Measurements from ENCODE around the gene KRTAP9-2.
"Not testable (repeated sequence)": the region's sequence is repeated elsewhere in the genome, so short reads cannot be mapped to it uniquely, and the experiment has no call there.

Gene KRTAP9-2

GRCh38 chr17:41237949-41238437 is 11.5 kb downstream of the KRTAP9-2 start, which contains the start of gene KRTAP9-8:
Gene KRTAP9-8, plus strand, starts transcription at chr17:41237999. Its CDS starts 53 bp downstream, at chr17:41238052.
- not testable (repeated sequence) for DNase-seq

DNA sequence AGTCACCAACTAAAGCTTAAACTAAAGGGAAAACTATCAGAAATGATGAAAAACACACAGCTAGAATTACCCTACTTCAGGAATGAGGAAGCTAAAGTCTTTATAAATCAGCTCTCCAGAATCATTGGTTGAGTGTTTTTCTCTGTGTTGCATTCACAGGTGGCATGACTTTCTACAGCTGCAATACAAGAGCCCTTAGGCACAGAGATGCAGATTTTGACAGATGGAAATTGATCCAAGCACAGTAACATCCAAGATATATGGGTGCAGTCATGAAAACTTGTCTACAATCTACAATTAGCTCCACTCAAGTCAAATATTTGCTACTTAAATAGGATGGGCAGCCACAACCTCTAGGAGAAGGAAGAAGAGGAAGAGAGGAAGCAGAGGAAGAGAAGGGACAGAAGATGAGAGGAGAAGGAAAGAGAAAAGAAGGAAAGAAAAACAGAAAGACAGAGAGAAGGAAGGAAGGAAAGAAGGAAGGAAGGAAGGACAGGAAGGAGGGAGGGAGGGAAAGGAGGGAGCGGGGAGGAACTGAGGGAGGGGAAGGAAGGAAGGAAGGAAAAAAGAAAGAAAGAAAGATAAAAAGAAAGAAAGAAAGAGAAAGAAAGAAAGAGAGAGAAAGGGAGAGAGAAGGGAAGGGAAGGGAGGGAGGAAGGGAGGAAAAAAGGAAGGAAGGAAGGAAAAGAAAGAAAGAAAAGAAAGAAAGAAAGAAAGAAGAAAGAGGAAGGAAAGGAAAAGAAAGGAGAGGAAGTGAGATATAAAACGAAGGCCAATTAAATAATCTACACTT is 20.7 kb downstream of the KRTAP9-2 start:
- DNase-seq = not testable (repeated sequence)

- DNase-seq = not testable (repeated sequence)
These were observed 23.3 kb downstream of the KRTAP9-2 start, which contains the start of gene KRTAP9-4 for GRCh38 chr17:41249637-41250240. Gene KRTAP9-4, plus strand, starts transcription at chr17:41249687. Its CDS starts 34 bp downstream, at chr17:41249721.

- DNase-seq = no peak
These were observed 24.8 kb downstream of the KRTAP9-2 start for GRCh38 chr17:41251261-41251660.

- DNase-seq = no peak
These were observed 28.4 kb downstream of the KRTAP9-2 start for GRCh38 chr17:41254861-41255260.

GRCh38 chr17:41255381-41256290 is 29.2 kb downstream of the KRTAP9-2 start, which contains the start of gene KRTAP9-9:
Gene KRTAP9-9, plus strand, starts transcription at chr17:41255384.
- not testable (repeated sequence) for DNase-seq

- no peak for DNase-seq
These were observed 29.8 kb downstream of the KRTAP9-2 start for GRCh38 chr17:41256291-41256685.

DNA sequence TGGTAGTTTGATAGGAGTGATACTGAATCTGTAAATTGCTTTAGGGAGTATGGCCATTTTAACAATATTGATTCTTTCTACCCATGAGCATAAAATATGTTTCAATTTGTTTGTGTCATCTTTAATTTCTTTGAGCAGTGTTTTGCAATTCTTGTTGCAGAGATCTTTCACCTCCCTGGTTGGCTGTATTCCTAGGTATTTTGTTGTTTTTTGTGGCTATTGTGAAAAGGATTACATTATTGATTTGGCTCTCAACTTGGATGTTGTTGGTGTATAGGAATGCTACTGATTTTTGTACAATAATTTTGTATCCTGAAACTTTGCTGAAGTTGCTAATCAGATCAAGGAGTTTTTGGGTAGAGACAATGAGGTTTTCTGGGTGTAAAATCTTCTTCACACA is 32.0 kb downstream of the KRTAP9-2 start:
- no peak for DNase-seq

GRCh38 chr17:41263212-41263611 is 36.8 kb downstream of the KRTAP9-2 start:
- no peak for DNase-seq

- no peak for DNase-seq
These were observed 38.2 kb downstream of the KRTAP9-2 start for GRCh38 chr17:41264599-41264998.

GRCh38 chr17:41265078-41265477 is 38.6 kb downstream of the KRTAP9-2 start, which contains the start of gene KRTAP9-6:
Gene KRTAP9-6, plus strand, starts transcription at chr17:41265378. Its CDS starts 0 bp downstream, at chr17:41265378.
- no peak for DNase-seq

DNA sequence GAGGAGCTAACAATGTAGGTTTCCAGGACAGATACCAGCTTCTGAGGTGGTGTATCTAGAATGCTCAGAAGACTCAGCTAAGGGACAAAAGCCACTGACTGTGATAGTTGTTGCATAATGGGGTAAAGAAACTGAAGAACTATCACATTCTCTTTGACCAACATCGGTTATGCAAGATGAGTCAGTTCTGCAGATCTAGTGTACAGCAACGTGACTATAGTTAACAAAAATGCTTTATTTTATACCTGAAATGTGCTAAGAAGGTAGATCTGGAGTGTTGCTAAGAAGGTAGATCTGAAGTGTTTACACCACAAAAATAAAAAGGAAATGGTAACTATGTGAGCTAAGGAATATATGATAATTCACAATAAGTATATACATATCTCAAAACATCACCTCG is 41.3 kb downstream of the KRTAP9-2 start:
- no peak for DNase-seq

DNA sequence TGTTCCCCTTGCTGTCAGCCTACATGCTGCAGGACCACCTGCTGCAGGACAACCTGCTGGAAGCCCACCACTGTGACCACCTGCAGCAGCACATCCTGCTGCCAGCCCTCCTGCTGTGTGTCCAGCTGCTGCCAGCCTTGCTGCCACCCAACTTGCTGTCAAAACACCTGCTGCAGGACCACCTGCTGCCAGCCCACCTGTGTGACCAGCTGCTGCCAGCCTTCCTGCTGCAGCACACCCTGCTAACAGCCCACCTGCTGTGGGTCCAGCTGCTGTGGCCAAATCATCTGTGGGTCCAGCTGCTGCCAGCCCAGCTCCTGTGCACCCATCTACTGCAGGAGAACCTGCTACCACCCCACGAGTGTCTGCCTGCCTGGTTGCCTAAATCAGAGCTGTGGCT is 44.9 kb downstream of the KRTAP9-2 start:
- not testable (repeated sequence) for DNase-seq

DNA sequence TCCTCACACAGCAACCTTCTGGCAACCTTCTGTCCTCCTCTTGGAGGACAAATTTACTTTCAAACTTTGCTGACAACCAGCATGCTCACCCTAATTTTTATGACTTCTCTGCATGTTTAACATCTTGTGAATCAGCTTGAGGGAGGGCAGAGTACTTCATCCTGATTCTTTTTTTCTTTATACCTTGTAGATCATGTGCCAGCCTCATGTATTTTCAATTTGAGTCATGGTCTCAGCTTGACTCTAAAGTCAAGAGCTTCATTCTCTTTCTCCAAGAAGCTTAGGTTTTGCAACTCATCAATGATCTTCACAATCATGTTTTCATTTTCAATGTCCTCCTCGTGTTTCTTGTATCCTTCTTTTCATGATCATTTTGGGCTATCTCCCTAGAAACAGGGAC is 45.4 kb downstream of the KRTAP9-2 start:
- DNase-seq = no peak

GRCh38 chr17:41275648-41276190 is 49.3 kb downstream of the KRTAP9-2 start, which contains the start of gene KRTAP9-7:
Gene KRTAP9-7, plus strand, starts transcription at chr17:41275698. Its CDS starts 0 bp downstream, at chr17:41275698.
- DNase-seq = not testable (repeated sequence)

All from NCI-H524 (cell line).